Stomach (tissue), 9 donors: ENCODE results near the gene HECW1. TPM values are rescaled to one million over a fixed set of nuclear protein-coding genes. Genes with fewer than 3 reads are reported as not detected.
A peak's percentile ranks its signal among the peaks of the same experiment; 100 is the strongest.

Source experiments
- DNase-seq, 2 donors: peaks; one replicate each; pipeline versions ENCODE4 v3.0.0 to v3.0.0-alpha.2; 2013 to 2019
- H3K27ac ChIP-seq, 5 donors: fragments of 200-600 bp in 4 of 5; sonication (generic) in 4 of 5; one replicate each; pipeline ENCODE4 v1.5.1; 2013 to 2019; ENCODE audit warnings: mild to moderate bottlenecking in 1 of 5, moderate library complexity in 1 of 5
- H3K27me3 ChIP-seq, 3 donors: fragments of 200-600 bp; sonication (generic); one replicate each; pipeline ENCODE4 v1.5.1; 2017 to 2019; ENCODE audit warnings: mixed run types in 1 of 3
- H3K36me3 ChIP-seq, 4 donors: fragments of 200-600 bp; sonication (generic); 1 replicate in 3 of 4; 2 replicates in 1 of 4; pipeline ENCODE4 v1.5.1; 2016 to 2019
- H3K4me1 ChIP-seq, 4 donors: fragments of 200-600 bp; sonication (generic); one replicate each; pipeline ENCODE4 v1.5.1; 2016 to 2019
- H3K4me3 ChIP-seq, 4 donors: fragments of 200-600 bp; sonication (generic) in 3 of 4; one replicate each; pipeline ENCODE4 v1.5.1; 2016 to 2019; ENCODE audit warnings: mild to moderate bottlenecking in 1 of 4
- H3K9me3 ChIP-seq, 4 donors: fragments of 200-600 bp; sonication (generic); one replicate each; pipeline ENCODE4 v1.5.1; 2016 to 2019
- CTCF ChIP-seq, 7 experiments: fragments of 450-650 bp in 4 of 7; fragments of 200-600 bp in 3 of 7; sonication (generic) in 3 of 7; IDR thresholded peaks; one replicate each; pipeline ENCODE4 v1.5.1; 2016 to 2019; ENCODE audit warnings: antibody characterized with exemption in 7 of 7, control low read depth in 2 of 7, mild to moderate bottlenecking in 1 of 7
- EP300 ChIP-seq: sonication (generic); formaldehyde crosslinking; IDR thresholded peaks from one replicate; pipeline ENCODE4 v1.6.1; 2017; ENCODE audit warnings: antibody characterized with exemption
- POLR2A ChIP-seq, 4 donors: fragments of 450-650 bp; IDR thresholded peaks; one replicate each; pipeline ENCODE4 v1.6.1; 2016; ENCODE audit warnings: antibody characterized with exemption in 4 of 4, control low read depth in 2 of 4, mild to moderate bottlenecking in 1 of 4, moderate library complexity in 1 of 4
- POLR2AphosphoS5 ChIP-seq, 3 donors: sonication (generic); formaldehyde crosslinking; IDR thresholded peaks; one replicate each; pipeline ENCODE4 v1.6.1; 2016; ENCODE audit warnings: antibody characterized with exemption in 3 of 3
- WGBS, 5 donors: extraction: QIAGEN DNeasy Blood & Tissue Kit in 3 of 5; methylation state at CpG; one replicate each; pipeline versions ENCODE4 v1.1.5 to v1.1.7; 2013 to 2018; 5-methylcytosine and 5-hydroxymethylcytosine counted together
- intact Hi-C: fragments of 100-400 bp; cut with DNase I; formaldehyde crosslinking; loops from one replicate; pipeline ENCODE4 v1.15.1; 2023; ENCODE audit warnings: low total_unique reads
- polyA plus RNA-seq, 3 donors: library from polyadenylated mRNA; stranded (reverse); fragments of 200-250 nt; gene quantifications; one replicate each; pipeline ENCODE4 v1.2.3, GENCODE V29; 2013
- total RNA-seq, 5 donors: library from RNA; depleted of rRNA; stranded (reverse); fragments of >200 nt; gene quantifications; one replicate each; pipeline versions ENCODE4 v1.1.0 to v1.2.3, GENCODE V29; 2014 to 2016
- donor health status: healthy with polysubstance abuse.
- donor health status: Bipolar disorder and iron deficiency.
- donor health status: healthy.

Gene HECW1
- total and polyA plus RNA-seq, 8 donors, result 0.29 to 11.1 (median 1.4) TPM; not detected in 1

- Histone ChIP-seq H3K27ac (no peak overlapping the region), H3K9me3 (no peaks in the 10 kb centered on the region), H3K4me1 (peaks cover 0 to 21% (median 14%) of the 10 kb centered on the region in 4 donors), H3K36me3 (no peaks in the 10 kb centered on the region), H3K27me3 (no peaks in the 10 kb centered on the region), H3K4me3 (no peak overlapping the region)
- TF ChIP-seq EP300, result no peak
- no peak for TF ChIP-seq CTCF (IDR thresholded peaks at IDR 0.05)
- no peak for TF ChIP-seq POLR2A (IDR thresholded peaks at IDR 0.05)
- TF ChIP-seq POLR2AphosphoS5 (IDR thresholded peaks at IDR 0.05), result no peak
- intact Hi-C loops, result no loop called here
- DNase-seq, result no peak
These were observed 135.3 kb downstream of the HECW1 start for GRCh38 chr7:43247757-43248156.

- Histone ChIP-seq H3K27me3 (no peaks in the 10 kb centered on the region), H3K27ac (peak overlapping the region; percentile 28 to 71 (median 62)), H3K9me3 (no peaks in the 10 kb centered on the region), H3K4me1 (peaks cover 0 to 21% (median 14%) of the 10 kb centered on the region in 4 donors), H3K36me3 (no peaks in the 10 kb centered on the region), H3K4me3 (peak overlapping the region; percentile 4 to 36 (median 28))
- 67 to 89% (median 70%) methylated on average over 3 to 4 of the region's 4 CpGs for WGBS, 5 donors
- DNase-seq, result no peak
- intact Hi-C loops, result no loop called here
- TF ChIP-seq POLR2AphosphoS5 (IDR thresholded peaks at IDR 0.05) (no peak), CTCF (IDR thresholded peaks at IDR 0.05) (no peak), EP300 (no peak), POLR2A (IDR thresholded peaks at IDR 0.05) (no peak)
These were observed 136.1 kb downstream of the HECW1 start for GRCh38 chr7:43248553-43248952.

- H3K9me3 ChIP-seq, result no peaks in the 10 kb centered on the region
- no peaks in the 10 kb centered on the region for H3K36me3 ChIP-seq
- WGBS, 5 donors, result 19 to 47% (median 24%) methylated on average over 20 to 29 of the region's 29 CpGs
- H3K4me1 ChIP-seq, result peaks cover 0 to 21% (median 14%) of the 10 kb centered on the region in 4 donors
- no peaks in the 10 kb centered on the region for H3K27me3 ChIP-seq
- peak; percentile 50 to 58 for DNase-seq
- TF ChIP-seq POLR2AphosphoS5 (IDR thresholded peaks at IDR 0.05) (peak in 2 of 3 donors; percentile 22 to 25), CTCF (IDR thresholded peaks at IDR 0.05) (no peak)
- peak overlapping the region; percentile 4 to 36 (median 28) for H3K4me3 ChIP-seq
- intact Hi-C loops, result no loop called here
- peak overlapping the region; percentile 28 to 71 (median 62) for H3K27ac ChIP-seq
These were observed 136.7 kb downstream of the HECW1 start for GRCh38 chr7:43248961-43249822.

- intact Hi-C loops, result no loop called here
- WGBS, 5 donors, result 30 to 53% (median 33%) methylated on average over 9 of the region's 9 CpGs
- DNase-seq, result peak in 1 of 2 donors; percentile 11
- peak overlapping the region in 3 of 4 donors; percentile 4 to 36 (median 30) for H3K4me3 ChIP-seq
- no peaks in the 10 kb centered on the region for H3K36me3 ChIP-seq
- peaks cover 0 to 21% (median 14%) of the 10 kb centered on the region in 4 donors for H3K4me1 ChIP-seq
- no peak for TF ChIP-seq POLR2AphosphoS5 (IDR thresholded peaks at IDR 0.05)
- TF ChIP-seq CTCF (IDR thresholded peaks at IDR 0.05), result no peak
- no peak for TF ChIP-seq POLR2A (IDR thresholded peaks at IDR 0.05)
- TF ChIP-seq EP300, result no peak
- no peaks in the 10 kb centered on the region for H3K9me3 ChIP-seq
- peak overlapping the region in 4 of 5 donors; percentile 28 to 71 (median 56) for H3K27ac ChIP-seq
- no peaks in the 10 kb centered on the region for H3K27me3 ChIP-seq
These were observed 137.3 kb downstream of the HECW1 start for GRCh38 chr7:43249823-43250145.
